HFFc6 (cell line): ENCODE measurements around the gene ADCY9. TPM values are rescaled to one million over a fixed set of nuclear protein-coding genes. Genes with fewer than 3 reads are reported as not detected.

Source experiments
- DNase-seq: peaks from one replicate; pipeline ENCODE4 v3.0.0-alpha.2; 2018
- H3K27ac Mint-ChIP-seq: 2 replicates; pipeline ENCODE4 v1.8.0; 2020; ENCODE audit warnings: mild to moderate bottlenecking, mixed read lengths
- H3K27me3 Mint-ChIP-seq: 2 replicates; pipeline ENCODE4 v1.8.0; 2021; ENCODE audit warnings: mild to moderate bottlenecking, moderate library complexity, mixed read lengths; ENCODE audit not compliant: insufficient read depth
- H3K36me3 Mint-ChIP-seq: 2 replicates; pipeline ENCODE4 v1.8.0; 2021; ENCODE audit warnings: low read depth, mixed read lengths
- H3K4me1 Mint-ChIP-seq: 2 replicates; pipeline ENCODE4 v1.8.0; 2020; ENCODE audit warnings: low read depth, mixed read lengths
- H3K4me3 Mint-ChIP-seq: 2 replicates; pipeline ENCODE4 v1.8.0; 2020; ENCODE audit warnings: mild to moderate bottlenecking, moderate library complexity, mixed read lengths
- H3K9me3 Mint-ChIP-seq: 2 replicates; pipeline ENCODE4 v1.8.0; 2020; ENCODE audit warnings: mild to moderate bottlenecking, mixed read lengths
- total RNA-seq, 6 experiments: library from RNA; stranded (reverse); fragmentation: NEBNext Ultra II Directional; extraction: Animal tissue kit (Norgen Biotek cat#: 25700); gene quantifications; 2 replicates in 1 of 6; 3 replicates in 5 of 6; pipeline ENCODE4 v1.2.3, GENCODE V29; 2021
- TF ChIP-seq, protein P1 (sequence below): fragments of 200-600 bp; sonication (generic); IDR thresholded peaks from 2 replicates; pipeline ENCODE4 v1.5.0; 2021; ENCODE audit warnings: antibody characterized with exemption, mild to moderate bottlenecking

ADCY9 gene
- total RNA-seq, 6 experiments from 2014 or later, result 20.8 to 24.8 (median 22.6) TPM

- H3K9me3 Mint-ChIP-seq, result no peaks in the 10 kb centered on the region
- TF ChIP-seq, protein P1, sequence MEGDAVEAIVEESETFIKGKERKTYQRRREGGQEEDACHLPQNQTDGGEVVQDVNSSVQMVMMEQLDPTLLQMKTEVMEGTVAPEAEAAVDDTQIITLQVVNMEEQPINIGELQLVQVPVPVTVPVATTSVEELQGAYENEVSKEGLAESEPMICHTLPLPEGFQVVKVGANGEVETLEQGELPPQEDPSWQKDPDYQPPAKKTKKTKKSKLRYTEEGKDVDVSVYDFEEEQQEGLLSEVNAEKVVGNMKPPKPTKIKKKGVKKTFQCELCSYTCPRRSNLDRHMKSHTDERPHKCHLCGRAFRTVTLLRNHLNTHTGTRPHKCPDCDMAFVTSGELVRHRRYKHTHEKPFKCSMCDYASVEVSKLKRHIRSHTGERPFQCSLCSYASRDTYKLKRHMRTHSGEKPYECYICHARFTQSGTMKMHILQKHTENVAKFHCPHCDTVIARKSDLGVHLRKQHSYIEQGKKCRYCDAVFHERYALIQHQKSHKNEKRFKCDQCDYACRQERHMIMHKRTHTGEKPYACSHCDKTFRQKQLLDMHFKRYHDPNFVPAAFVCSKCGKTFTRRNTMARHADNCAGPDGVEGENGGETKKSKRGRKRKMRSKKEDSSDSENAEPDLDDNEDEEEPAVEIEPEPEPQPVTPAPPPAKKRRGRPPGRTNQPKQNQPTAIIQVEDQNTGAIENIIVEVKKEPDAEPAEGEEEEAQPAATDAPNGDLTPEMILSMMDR, result no peak
- H3K36me3 Mint-ChIP-seq, result peaks cover 13% of the 10 kb centered on the region; the same call in 1 of the 2 replicates
- H3K27me3 Mint-ChIP-seq, result no peaks in the 10 kb centered on the region; the same call in none of the 2 replicates
- no peak for DNase-seq
- H3K4me3 Mint-ChIP-seq, result no peak overlapping the region
- peaks cover 17% of the 10 kb centered on the region; the same call in 1 of the 2 replicates for H3K4me1 Mint-ChIP-seq
- H3K27ac Mint-ChIP-seq, result no peak overlapping the region
Measured at GRCh38 chr16:4087099-4087885, 28.9 kb downstream of the ADCY9 start.

DNA sequence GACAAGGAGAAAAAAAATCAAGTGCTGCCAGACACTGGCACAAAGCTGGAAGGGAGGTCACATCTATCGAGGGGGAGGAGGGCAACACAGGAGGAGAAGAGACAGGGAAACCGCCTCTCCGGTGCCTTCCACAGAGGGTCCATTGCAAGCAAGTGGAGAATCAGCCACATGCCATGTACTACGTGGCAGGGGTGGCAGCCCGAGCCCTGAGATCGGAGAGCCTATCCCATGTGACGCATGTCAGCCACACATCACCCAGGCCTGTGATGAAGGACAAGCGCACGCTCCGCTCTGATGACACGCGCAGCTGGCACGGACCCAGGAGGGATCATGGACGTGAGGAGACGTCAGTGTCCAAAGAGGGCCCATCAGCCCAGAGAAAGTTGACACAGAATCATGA lies 30.1 kb downstream of the ADCY9 start:
- Mint-ChIP-seq H3K27me3 (peaks cover 1% of the 10 kb centered on the region), H3K4me1 (peaks cover 28% of the 10 kb centered on the region), H3K27ac (no peak overlapping the region), H3K36me3 (peaks cover 13% of the 10 kb centered on the region; the same call in 1 of the 2 replicates), H3K4me3 (no peak overlapping the region), H3K9me3 (no peaks in the 10 kb centered on the region)
- TF ChIP-seq, protein P1, result no peak
- DNase-seq, result no peak

GRCh38 chr16:4085405-4085970 lies 30.8 kb downstream of the ADCY9 start:
- H3K4me1 Mint-ChIP-seq, result peaks cover 31% of the 10 kb centered on the region
- H3K27ac Mint-ChIP-seq, result no peak overlapping the region
- TF ChIP-seq, protein P1, result no peak
- no peaks in the 10 kb centered on the region for H3K9me3 Mint-ChIP-seq
- no peak for DNase-seq
- H3K27me3 Mint-ChIP-seq, result peaks cover 1% of the 10 kb centered on the region
- H3K4me3 Mint-ChIP-seq, result no peak overlapping the region
- H3K36me3 Mint-ChIP-seq, result peaks cover 13% of the 10 kb centered on the region; the same call in 1 of the 2 replicates

DNA sequence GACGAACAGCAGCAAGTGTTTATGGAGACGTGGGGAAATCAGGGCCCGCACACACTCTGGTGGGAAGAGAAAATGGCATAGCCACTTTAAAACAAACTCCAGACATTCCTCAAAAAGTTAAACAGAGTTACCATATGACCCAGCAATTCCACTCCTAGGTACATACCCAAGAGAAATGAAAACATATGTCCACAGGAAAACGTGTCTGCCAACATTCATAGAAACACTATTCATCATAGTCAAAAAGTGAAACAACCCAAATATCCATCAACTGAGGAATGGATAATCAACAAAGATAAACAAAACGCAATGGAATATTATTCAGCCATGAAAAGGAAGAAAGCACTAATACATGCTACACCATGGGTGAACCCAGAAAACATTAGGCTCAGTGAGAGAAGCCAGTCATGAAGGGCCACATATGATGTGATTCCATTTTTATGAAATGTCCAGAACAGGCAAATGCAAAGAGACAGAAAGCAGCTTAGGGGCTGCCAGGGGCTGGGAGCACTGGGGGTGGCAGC lies 32.8 kb downstream of the ADCY9 start:
- TF ChIP-seq, protein P1, result no peak
- H3K27ac Mint-ChIP-seq, result no peak overlapping the region
- no peak for DNase-seq
- peaks cover 17% of the 10 kb centered on the region; the same call in 1 of the 2 replicates for H3K36me3 Mint-ChIP-seq
- H3K9me3 Mint-ChIP-seq, result no peaks in the 10 kb centered on the region
- H3K4me3 Mint-ChIP-seq, result no peak overlapping the region
- H3K4me1 Mint-ChIP-seq, result peaks cover 28% of the 10 kb centered on the region
- H3K27me3 Mint-ChIP-seq, result peaks cover 1% of the 10 kb centered on the region

DNA sequence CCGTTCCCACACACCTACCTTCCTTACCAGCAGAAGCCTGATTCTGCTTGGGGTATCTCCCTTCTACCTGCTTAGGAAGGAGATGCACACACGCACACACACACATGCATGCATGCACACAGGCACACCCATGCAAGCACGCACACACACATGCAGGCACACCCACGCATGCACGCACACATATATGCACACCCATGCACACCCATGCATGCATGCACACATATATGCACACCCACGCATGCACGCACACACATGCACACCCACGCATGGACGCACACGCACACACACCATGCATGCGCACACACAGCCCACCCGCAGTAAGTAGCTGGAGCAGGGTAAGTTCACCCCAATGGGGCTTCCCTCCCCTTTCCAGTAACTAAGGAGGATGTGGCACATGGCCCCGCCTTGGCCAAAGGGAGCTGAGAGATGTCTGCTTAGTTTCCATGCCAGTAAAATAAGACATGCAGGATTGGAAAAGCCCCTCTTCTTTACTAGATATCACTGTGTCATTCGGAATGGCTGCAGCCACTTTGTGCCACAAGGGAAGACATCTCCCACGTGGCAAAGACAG lies 33.7 kb downstream of the ADCY9 start:
- Mint-ChIP-seq H3K4me3 (no peak overlapping the region), H3K9me3 (no peaks in the 10 kb centered on the region), H3K27me3 (peaks cover 1% of the 10 kb centered on the region; the same call in 1 of the 2 replicates), H3K27ac (no peak overlapping the region), H3K4me1 (peaks cover 28% of the 10 kb centered on the region), H3K36me3 (peaks cover 23% of the 10 kb centered on the region; the same call in 1 of the 2 replicates)
- DNase-seq, result no peak
- TF ChIP-seq, protein P1, result no peak
